DND-41 (cell line): ENCODE measurements around the gene PDIK1L.
"Not testable (repeated sequence)": the region's sequence is repeated elsewhere in the genome, so short reads cannot be mapped to it uniquely, and the experiment has no call there.

Experiments used
- ATAC-seq: fragments of 200-7000 bp; cut with Tn5 transposase; 3 replicates; pipeline ENCODE4 v1.9.1; 2021; ENCODE audit warnings: low read depth; ENCODE audit not compliant: insufficient read depth
- DNase-seq: peaks from one replicate; pipeline ENCODE4 v3.0.0-alpha.2; 2020
- H2AFZ ChIP-seq: 2 replicates; pipeline ENCODE4 v1.6.0; 2012; ENCODE audit warnings: low read depth, low read length
- H3K27ac ChIP-seq: 2 replicates; pipeline ENCODE4 v1.5.1; 2012; ENCODE audit warnings: low read length, inconsistent platforms
- H3K27me3 ChIP-seq: fragments of 200-600 bp; sonication (generic); 2 replicates; pipeline ENCODE4 v1.6.0; 2012; ENCODE audit warnings: low read length, mild to moderate bottlenecking, inconsistent platforms; ENCODE audit not compliant: insufficient read depth, poor library complexity
- H3K36me3 ChIP-seq: 2 replicates; pipeline ENCODE4 v1.5.1; 2012; ENCODE audit warnings: low read length, inconsistent platforms; ENCODE audit not compliant: insufficient read depth
- H3K4me1 ChIP-seq: 2 replicates; pipeline ENCODE4 v1.5.1; 2012; ENCODE audit warnings: mild to moderate bottlenecking, low read length; ENCODE audit not compliant: insufficient read depth
- H3K4me2 ChIP-seq: 2 replicates; pipeline ENCODE4 v1.6.0; 2012; ENCODE audit warnings: mild to moderate bottlenecking, moderate library complexity, low read length, inconsistent platforms; ENCODE audit not compliant: insufficient read depth
- H3K4me3 ChIP-seq, 2 experiments: fragments of 200-600 bp in 1 of 2; shearing (Covaris generic) in 1 of 2; 2 replicates each; pipeline ENCODE4 v1.5.1; 2012 to 2016; ENCODE audit warnings: inconsistent platforms in 2 of 2, low read length in 2 of 2, mild to moderate bottlenecking in 2 of 2, low read depth in 1 of 2, moderate library complexity in 1 of 2
- H3K79me2 ChIP-seq: 2 replicates; pipeline ENCODE4 v1.6.0; 2012; ENCODE audit warnings: low read length, inconsistent platforms; ENCODE audit not compliant: insufficient read depth
- H3K9ac ChIP-seq: 2 replicates; pipeline ENCODE4 v1.6.0; 2012; ENCODE audit warnings: low read depth, mild to moderate bottlenecking, inconsistent platforms, low read length, moderate library complexity
- H3K9me3 ChIP-seq: 2 replicates; pipeline ENCODE4 v1.5.1; 2012; ENCODE audit warnings: low read length, moderate library complexity, mild to moderate bottlenecking, inconsistent platforms; ENCODE audit not compliant: insufficient read depth, severe bottlenecking
- H4K20me1 ChIP-seq: 2 replicates; pipeline ENCODE4 v1.6.0; 2012; ENCODE audit warnings: low read length; ENCODE audit not compliant: insufficient read depth
- CTCF ChIP-seq: IDR thresholded peaks from 2 replicates; pipeline ENCODE4 v1.5.1; 2012; ENCODE audit warnings: borderline replicate concordance, low read length, moderate library complexity, mild to moderate bottlenecking; ENCODE audit not compliant: poor library complexity, severe bottlenecking; ENCODE audit errors: extremely low read depth
- EZH2 ChIP-seq: IDR thresholded peaks from 3 replicates; pipeline ENCODE4 v1.6.1; 2012; ENCODE audit warnings: borderline replicate concordance, low read depth, mild to moderate bottlenecking, moderate library complexity, low read length, inconsistent platforms; ENCODE audit not compliant: severe bottlenecking

Gene PDIK1L

GRCh38 chr1:26089125-26089524 lies 22.5 kb upstream of the PDIK1L start:
- no peak overlapping the region for H3K4me3 ChIP-seq
- no peak for TF ChIP-seq EZH2
- no peak for TF ChIP-seq CTCF
- peaks cover 23% of the 10 kb centered on the region for H3K27me3 ChIP-seq

GRCh38 chr1:26090893-26091292 lies 20.7 kb upstream of the PDIK1L start:
- Histone ChIP-seq H3K27ac (no peak overlapping the region), H3K4me2 (no peak overlapping the region), H4K20me1 (no peaks in the 10 kb centered on the region), H3K4me3 (no peak overlapping the region), H3K9ac (no peak overlapping the region), H3K4me1 (no peaks in the 10 kb centered on the region), H3K79me2 (no peaks in the 10 kb centered on the region), H3K9me3 (no peaks in the 10 kb centered on the region), H3K27me3 (peaks cover 27% of the 10 kb centered on the region), H3K36me3 (no peaks in the 10 kb centered on the region), H2AFZ (no peak overlapping the region)
- TF ChIP-seq CTCF (no peak), EZH2 (no peak)
- ATAC-seq (no peak), DNase-seq (no peak)

More at GRCh38 chr1:26089125-26089524, 22.5 kb upstream of the PDIK1L start:
- Histone ChIP-seq H3K27ac (no peak overlapping the region), H3K9ac (no peak overlapping the region), H3K9me3 (no peaks in the 10 kb centered on the region), H2AFZ (no peak overlapping the region), H3K79me2 (no peaks in the 10 kb centered on the region), H3K4me1 (no peaks in the 10 kb centered on the region), H3K36me3 (no peaks in the 10 kb centered on the region), H3K4me2 (no peak overlapping the region), H4K20me1 (no peaks in the 10 kb centered on the region)
- ATAC-seq (no peak), DNase-seq (no peak)

GRCh38 chr1:26092422-26092821 lies 19.2 kb upstream of the PDIK1L start:
- Histone ChIP-seq H3K9ac (no peak overlapping the region), H3K27ac (no peak overlapping the region), H3K4me2 (no peak overlapping the region), H3K36me3 (no peaks in the 10 kb centered on the region), H4K20me1 (no peaks in the 10 kb centered on the region), H3K4me3 (no peak overlapping the region), H3K9me3 (no peaks in the 10 kb centered on the region), H3K27me3 (peaks cover 24% of the 10 kb centered on the region), H3K79me2 (no peaks in the 10 kb centered on the region), H2AFZ (no peak overlapping the region), H3K4me1 (no peaks in the 10 kb centered on the region)
- DNase-seq = no peak
- ATAC-seq = no peak
- TF ChIP-seq EZH2 (no peak), CTCF (no peak)

- not testable (repeated sequence) for ATAC-seq, H3K4me2 ChIP-seq, H3K9me3 ChIP-seq, H4K20me1 ChIP-seq, H3K9ac ChIP-seq, H2AFZ ChIP-seq, H3K27ac ChIP-seq, H3K79me2 ChIP-seq, H3K4me3 ChIP-seq, H3K4me1 ChIP-seq, H3K36me3 ChIP-seq, DNase-seq
- peaks cover 24% of the 10 kb centered on the region for H3K27me3 ChIP-seq
These were observed 18.1 kb upstream of the PDIK1L start for GRCh38 chr1:26093569-26093968.
